Measurements from ENCODE around the gene FBXW5.

Gene FBXW5

DNA sequence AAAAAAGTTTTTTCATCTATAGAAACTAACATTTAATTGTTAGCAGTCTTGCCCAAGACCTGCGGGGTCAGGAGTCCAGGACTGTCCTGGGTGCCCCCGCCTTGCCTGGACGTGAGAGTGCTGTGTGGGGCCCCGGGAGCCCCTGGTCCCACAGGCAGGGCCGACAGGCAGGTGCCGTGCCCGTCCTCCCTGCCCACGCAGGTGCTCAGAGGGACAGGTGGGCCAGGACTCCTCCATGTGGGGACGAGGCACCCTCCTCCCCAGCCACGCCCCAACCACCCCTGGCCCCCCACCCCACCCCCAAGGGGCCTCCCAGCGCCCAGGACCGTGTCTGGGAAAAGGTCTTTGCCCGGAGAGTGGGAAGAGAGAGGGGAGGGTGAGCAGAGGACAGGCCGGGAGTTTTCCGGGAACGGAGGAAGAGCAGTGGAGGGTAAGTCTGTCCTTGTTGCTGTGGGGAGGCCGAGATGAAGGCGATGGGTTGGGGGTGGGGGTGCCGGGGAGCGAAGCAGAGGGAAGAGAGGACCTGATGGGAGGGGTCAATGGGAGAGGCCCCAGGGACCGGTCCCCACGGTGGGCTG, 4.8 kb upstream of the FBXW5 start:
- DNase-seq (ENCODE audit: low read depth, low spot score), result no peak

- DNase-seq (ENCODE audit: low read depth, low spot score), result no peak
Measured at GRCh38 chr9:136947955-136948510, 3.5 kb upstream of the FBXW5 start.

DNA sequence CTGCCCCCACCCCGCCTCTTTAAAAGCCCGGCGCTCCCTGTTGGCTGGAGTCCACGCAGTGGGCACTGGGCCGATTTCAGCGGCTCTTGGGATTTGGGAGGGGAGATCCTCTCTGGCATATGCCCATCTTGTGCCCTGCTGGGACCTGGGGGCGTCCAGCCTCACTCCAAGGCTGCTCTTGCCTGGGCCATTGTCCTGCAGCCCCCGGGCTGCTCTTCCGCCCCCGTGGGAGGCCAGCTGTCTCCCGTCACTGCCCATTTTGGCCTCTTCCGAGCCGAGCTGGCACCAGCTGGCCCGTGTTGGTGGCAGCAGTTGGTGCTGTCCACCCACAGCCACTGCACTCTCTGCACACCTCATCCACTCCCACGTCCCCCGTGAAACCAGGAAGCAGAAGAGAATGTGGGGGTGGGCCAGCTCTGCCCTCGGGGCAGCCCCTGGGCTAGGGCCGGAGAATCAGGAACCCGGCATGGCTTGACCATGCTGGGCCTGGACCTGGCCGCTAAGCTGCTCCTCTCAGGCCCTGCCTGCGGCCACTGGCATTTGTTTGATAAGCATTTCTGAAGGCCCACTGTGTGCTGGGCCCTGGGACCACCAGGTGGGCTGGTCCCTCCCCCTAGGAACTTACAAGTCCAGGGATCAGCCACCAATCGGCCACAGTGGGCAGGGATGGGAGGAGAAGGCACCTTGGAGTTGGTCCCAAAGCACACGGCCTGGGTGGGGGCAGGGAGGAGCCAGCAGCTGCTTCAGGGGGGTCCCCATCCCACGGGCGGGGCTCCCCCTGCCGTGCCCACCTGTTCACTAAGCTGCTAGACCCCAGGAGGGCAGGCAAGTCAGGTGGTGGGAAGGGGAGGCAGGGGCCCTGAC, 2.7 kb upstream of the FBXW5 start:
- no peak for DNase-seq (ENCODE audit: low read depth, low spot score)

GRCh38 chr9:136946228-136947027, 1.9 kb upstream of the FBXW5 start:
- DNase-seq (ENCODE audit: low read depth, low spot score), result no peak

DNA sequence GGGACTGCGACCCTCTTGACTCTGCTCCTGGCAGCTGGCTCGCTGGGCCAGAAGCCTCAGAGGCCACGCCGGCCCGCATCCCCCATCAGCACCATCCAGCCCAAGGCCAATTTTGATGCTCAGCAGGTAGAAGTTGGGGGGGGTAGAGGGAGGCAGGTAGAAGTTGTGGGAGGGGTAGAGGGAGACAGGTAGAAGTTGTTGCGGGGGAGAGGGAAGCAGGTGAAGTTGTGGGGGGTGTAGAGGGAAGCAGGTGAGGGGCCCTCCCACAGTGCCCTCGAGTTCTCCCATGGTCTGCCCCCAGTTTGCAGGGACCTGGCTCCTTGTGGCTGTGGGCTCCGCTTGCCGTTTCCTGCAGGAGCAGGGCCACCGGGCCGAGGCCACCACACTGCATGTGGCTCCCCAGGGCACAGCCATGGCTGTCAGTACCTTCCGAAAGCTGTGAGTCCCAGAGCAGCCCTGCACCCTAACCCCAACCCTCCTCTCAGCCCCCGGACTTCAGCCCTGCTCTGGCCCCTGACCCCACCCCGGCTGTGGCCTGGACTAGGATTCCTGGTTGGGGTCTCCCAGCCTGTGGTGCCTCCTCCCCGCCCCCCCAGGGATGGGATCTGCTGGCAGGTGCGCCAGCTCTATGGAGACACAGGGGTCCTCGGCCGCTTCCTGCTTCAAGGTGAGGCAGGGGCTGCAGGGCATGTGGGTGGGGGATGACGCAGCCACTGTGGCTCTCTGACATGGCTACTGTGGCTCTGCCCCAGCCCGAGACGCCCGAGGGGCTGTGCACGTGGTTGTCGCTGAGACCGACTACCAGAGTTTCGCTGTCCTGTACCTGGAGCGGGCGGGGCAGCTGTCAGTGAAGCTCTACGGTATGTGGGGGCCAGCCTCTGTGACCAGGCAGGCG, 1.0 kb upstream of the FBXW5 start:
- DNase-seq (ENCODE audit: low read depth, low spot score), result no peak

- no peak for DNase-seq (ENCODE audit: low read depth, low spot score)
Measured at GRCh38 chr9:136944212-136944518, 373 bp downstream of the FBXW5 start.

- DNase-seq (ENCODE audit: low read depth, low spot score), result no peak
Measured at GRCh38 chr9:136943291-136944211, 987 bp downstream of the FBXW5 start.

DNA sequence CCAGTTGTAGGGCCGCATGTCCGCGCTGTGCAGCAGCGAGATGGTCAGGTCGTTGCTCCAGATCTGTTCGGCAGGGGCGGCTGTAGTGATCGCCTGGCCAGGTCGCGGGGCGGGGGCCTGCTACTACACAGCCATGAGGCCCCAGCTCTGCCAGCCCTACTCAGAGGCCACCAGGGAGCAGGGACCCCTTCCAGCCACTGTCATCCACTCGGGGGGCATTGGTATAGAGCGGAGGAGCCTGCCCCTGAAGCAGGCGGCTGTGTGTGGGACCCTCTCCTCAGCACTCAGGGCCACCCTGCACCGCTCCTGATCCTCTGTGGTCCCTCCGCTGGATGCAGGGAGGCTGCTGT, 1.7 kb downstream of the FBXW5 start:
- DNase-seq (ENCODE audit: low read depth, low spot score), result no peak

DNA sequence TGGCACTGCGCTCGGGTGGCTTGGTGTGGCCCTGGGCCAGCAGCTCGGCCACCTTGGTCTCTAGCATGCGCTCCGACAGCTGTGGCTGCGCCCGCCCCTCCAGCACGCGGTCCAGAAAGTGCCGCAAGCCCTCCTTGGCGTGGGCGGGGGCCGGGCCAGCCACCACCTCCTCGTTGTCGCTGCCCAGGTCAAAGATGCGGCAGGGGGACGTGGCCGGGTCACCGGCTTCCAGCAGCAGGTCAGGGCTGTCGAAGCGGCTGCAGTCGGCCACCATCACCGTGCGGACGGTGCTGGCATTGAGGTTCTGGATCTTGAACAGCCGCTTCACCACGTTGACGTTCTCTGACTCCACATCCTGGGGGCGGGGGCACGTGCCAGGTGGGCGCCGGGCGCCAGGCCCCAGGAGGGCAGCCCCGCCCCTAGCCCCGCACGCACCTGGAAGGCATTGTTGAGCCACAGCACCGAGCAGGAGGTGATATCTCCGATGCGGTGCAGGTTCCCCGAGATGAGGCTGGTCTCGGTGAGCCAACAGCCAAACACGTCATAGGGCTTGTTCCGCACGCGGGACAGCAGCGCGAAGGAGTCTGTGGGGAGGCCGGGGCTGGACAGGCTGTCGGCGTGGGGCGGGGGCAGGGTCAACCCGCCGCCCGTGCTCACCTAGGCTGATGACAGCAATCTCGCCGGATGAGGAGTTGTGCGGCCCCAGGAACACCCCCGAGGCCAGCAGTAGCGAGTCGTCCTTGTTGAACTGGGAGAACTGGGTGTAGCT, 2.2 kb downstream of the FBXW5 start:
- no peak for DNase-seq (ENCODE audit: low read depth, low spot score)

GRCh38 chr9:136941231-136942111, 3.1 kb downstream of the FBXW5 start:
- DNase-seq (ENCODE audit: low read depth, low spot score), result no peak

GRCh38 chr9:136940526-136941230, 3.9 kb downstream of the FBXW5 start:
- no peak for DNase-seq (ENCODE audit: low read depth, low spot score)

GRCh38 chr9:136939996-136940525, 4.5 kb downstream of the FBXW5 start:
- no peak for DNase-seq (ENCODE audit: low read depth, low spot score)

DNA sequence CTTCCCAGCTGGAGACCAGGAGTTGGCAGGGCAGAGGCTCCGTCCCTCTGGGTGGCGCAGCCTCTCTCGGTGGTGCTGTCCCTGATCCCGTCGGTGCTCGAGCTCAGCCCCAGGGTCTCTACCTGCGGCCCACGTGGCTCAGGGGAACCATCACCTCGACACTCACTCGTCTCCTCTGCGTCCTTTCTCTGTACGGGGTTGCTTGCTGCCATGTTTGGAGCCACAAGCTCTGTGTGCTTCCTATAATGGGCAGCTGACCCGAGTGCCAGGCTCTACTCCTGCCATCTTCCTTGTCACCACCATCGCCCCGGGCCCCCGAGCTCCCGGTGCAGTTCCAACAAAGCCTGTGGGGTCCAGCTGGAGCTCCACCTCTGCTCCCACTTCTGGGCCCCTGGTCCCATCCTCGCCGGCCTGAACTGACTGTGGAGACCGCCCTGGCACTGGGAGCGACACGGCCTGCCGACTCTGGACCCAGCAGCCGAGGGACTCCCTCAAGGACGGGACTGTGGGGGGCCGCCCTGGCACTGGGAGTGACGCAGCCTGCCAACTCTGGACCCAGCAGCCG, 5.0 kb downstream of the FBXW5 start:
- DNase-seq (ENCODE audit: low read depth, low spot score), result no peak

GRCh38 chr9:136937186-136938001, 7.1 kb downstream of the FBXW5 start:
- no peak for DNase-seq (ENCODE audit: low read depth, low spot score)

DNA sequence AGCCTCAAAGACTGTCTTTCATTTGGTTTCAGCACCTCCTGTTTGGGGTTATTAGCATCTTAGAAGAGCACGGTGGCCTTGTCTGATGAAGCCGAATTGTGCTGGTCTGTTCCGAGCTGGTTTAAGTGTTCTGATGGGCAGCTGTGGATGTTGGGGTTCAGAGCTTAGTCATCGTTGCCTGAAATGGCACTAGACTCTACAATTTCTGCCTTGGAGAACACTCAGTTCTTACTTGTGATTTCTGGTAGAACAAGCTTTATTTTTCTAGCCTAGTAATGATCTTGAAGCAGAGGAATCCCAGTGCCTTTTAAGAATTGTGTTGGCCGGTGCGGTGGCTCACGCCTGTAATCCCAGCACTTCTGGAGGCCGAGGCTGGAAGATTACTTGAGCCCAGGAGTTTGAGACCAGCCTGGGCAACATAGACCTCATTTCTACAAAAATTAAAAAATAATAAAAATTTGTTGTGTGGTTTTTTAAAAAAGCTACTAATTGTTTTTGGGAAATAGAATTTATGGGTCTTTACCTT, 7.8 kb downstream of the FBXW5 start:
- no peak for DNase-seq (ENCODE audit: low read depth, low spot score)

DNA sequence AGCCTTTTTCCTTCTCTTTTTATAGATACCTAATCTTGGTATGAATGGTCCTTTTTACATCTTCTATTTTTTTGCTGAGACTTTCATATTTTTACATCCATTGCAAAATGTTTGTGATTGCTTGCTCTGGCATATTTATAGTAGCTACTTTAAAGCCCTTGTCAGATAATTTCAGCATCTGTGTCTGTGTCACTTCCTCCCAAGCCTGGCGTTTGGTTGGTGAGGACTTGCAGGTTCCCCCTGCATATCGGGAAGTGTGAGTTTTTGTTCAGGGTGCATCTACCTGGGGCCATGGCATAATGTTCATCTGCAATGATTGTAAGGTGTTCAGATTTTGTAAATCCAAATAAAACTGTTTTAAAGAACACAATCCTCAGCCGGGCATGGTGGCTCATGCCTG, 8.9 kb downstream of the FBXW5 start:
- no peak for DNase-seq (ENCODE audit: low read depth, low spot score)

Measured in smooth muscle cell of the brain vasculature (primary cell).